Esophagus muscularis mucosa (tissue), 4 donors: ENCODE results near the gene ITPR1. TPM values are rescaled to one million over a fixed set of nuclear protein-coding genes. Genes with fewer than 3 reads are reported as not detected.

Experiments used
- DNase-seq: peaks from one replicate; pipeline ENCODE4 v3.0.0-alpha.2; 2017; ENCODE audit errors: extremely low spot score
- H3K27ac ChIP-seq, 4 donors: fragments of 200-600 bp; sonication (generic); replicated peaks in 1 of 4; 1 replicate in 3 of 4; 2 replicates in 1 of 4; pipeline ENCODE4 v1.5.1; 2016 to 2019; ENCODE audit warnings: mild to moderate bottlenecking in 1 of 4
- H3K27me3 ChIP-seq, 4 donors: fragments of 200-600 bp; sonication (generic); one replicate each; pipeline versions ENCODE4 v1.5.1 to v1.6.0; 2016 to 2019
- H3K36me3 ChIP-seq, 4 donors: fragments of 200-600 bp; sonication (generic); one replicate each; pipeline ENCODE4 v1.5.1; 2016 to 2019
- H3K4me1 ChIP-seq, 4 donors: fragments of 200-600 bp; sonication (generic); one replicate each; pipeline ENCODE4 v1.5.1; 2016 to 2019
- H3K4me3 ChIP-seq, 4 donors: fragments of 200-600 bp; sonication (generic); 1 replicate in 2 of 4; 2 replicates in 2 of 4; pipeline ENCODE4 v1.5.1; 2016 to 2019; ENCODE audit warnings: mild to moderate bottlenecking in 4 of 4, moderate library complexity in 1 of 4
- H3K9me3 ChIP-seq, 4 donors: fragments of 200-600 bp; sonication (generic); 1 replicate in 3 of 4; 2 replicates in 1 of 4; pipeline ENCODE4 v1.5.1; 2016 to 2019
- EP300 ChIP-seq: sonication (generic); formaldehyde crosslinking; IDR thresholded peaks from one replicate; pipeline ENCODE4 v1.6.1; 2017; ENCODE audit warnings: antibody characterized with exemption
- POLR2A ChIP-seq: fragments of 450-650 bp; IDR thresholded peaks from one replicate; pipeline ENCODE4 v1.6.1; 2017; ENCODE audit warnings: antibody characterized with exemption, moderate library complexity, mild to moderate bottlenecking, low read depth
- POLR2AphosphoS5 ChIP-seq, 2 donors: sonication (generic); formaldehyde crosslinking; IDR thresholded peaks; one replicate each; pipeline ENCODE4 v1.6.1; 2017; ENCODE audit warnings: antibody characterized with exemption in 2 of 2
- WGBS: methylation state at CpG from one replicate; pipeline ENCODE4 v1.1.5; 2018; 5-methylcytosine and 5-hydroxymethylcytosine counted together
- intact Hi-C: fragments of 100-400 bp; cut with DNase I; formaldehyde crosslinking; loops from one replicate; pipeline ENCODE4 v1.15.1; 2023
- total RNA-seq, 4 donors: library from RNA; depleted of rRNA; stranded (reverse); fragments of >200 nt; gene quantifications; one replicate each; pipeline versions ENCODE4 v1.1.0 to v1.2.1, GENCODE V29; 2016
- TF ChIP-seq, protein P1 (sequence below), 3 experiments: fragments of 200-600 bp in 2 of 3; fragments of 450-650 bp in 1 of 3; sonication (generic) in 2 of 3; IDR thresholded peaks; one replicate each; pipeline ENCODE4 v1.5.1; 2017 to 2019; ENCODE audit warnings: antibody characterized with exemption in 3 of 3, mild to moderate bottlenecking in 2 of 3, moderate library complexity in 1 of 3

Gene ITPR1
- total RNA-seq, 4 donors from 2014 or later = 204 to 271 (median 222) TPM

DNA sequence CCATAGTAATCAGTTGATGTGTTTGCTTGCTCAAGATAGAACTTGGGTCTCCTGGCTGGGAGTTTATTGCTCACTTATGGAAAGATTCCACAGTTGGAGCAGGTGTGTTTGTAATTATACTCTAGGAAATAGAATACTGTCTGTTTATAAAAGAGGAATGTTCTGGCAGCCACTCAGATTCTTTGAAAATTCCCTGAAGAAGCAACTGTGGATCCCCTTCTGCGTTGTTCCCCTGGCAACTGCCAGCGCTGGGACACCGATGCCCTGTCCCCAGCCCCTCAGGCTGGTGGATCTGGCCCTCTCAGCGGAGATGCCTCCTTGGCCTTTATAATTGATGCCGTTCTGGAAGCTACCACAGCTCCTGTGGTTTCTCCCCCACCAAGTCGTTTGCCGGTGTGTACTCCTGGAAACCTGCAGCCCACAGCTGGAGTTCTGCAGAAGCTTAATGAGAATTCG is 225.9 kb downstream of the ITPR1 start:
- no peak overlapping the region for H3K4me3 ChIP-seq
- WGBS = 42% methylated on average over 8 of the region's 8 CpGs
- H3K27ac ChIP-seq = peak overlapping the region; percentile 74 to 82 (median 78)
- no peak for TF ChIP-seq EP300
- TF ChIP-seq POLR2AphosphoS5 (IDR thresholded peaks at IDR 0.05) = no peak
- no peak for TF ChIP-seq POLR2A
- TF ChIP-seq, protein P1, sequence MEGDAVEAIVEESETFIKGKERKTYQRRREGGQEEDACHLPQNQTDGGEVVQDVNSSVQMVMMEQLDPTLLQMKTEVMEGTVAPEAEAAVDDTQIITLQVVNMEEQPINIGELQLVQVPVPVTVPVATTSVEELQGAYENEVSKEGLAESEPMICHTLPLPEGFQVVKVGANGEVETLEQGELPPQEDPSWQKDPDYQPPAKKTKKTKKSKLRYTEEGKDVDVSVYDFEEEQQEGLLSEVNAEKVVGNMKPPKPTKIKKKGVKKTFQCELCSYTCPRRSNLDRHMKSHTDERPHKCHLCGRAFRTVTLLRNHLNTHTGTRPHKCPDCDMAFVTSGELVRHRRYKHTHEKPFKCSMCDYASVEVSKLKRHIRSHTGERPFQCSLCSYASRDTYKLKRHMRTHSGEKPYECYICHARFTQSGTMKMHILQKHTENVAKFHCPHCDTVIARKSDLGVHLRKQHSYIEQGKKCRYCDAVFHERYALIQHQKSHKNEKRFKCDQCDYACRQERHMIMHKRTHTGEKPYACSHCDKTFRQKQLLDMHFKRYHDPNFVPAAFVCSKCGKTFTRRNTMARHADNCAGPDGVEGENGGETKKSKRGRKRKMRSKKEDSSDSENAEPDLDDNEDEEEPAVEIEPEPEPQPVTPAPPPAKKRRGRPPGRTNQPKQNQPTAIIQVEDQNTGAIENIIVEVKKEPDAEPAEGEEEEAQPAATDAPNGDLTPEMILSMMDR (IDR thresholded peaks at IDR 0.05) = no peak
- no peak for DNase-seq
- intact Hi-C loops = loop anchor here (2.0 kb wide), 1 partner anchor 308 kb away; no protein-coding TSS in a partner anchor
- peaks cover 39 to 81% (median 67%) of the 10 kb centered on the region in 4 donors for H3K4me1 ChIP-seq
- no peaks in the 10 kb centered on the region for H3K9me3 ChIP-seq
- no peaks in the 10 kb centered on the region for H3K27me3 ChIP-seq
- peaks cover 0 to 19% (median 10%) of the 10 kb centered on the region in 4 donors for H3K36me3 ChIP-seq

- TF ChIP-seq POLR2A (no peak), POLR2AphosphoS5 (IDR thresholded peaks at IDR 0.05) (peak; percentile 71 to 78), EP300 (peak; percentile 87)
- TF ChIP-seq, protein P1 (IDR thresholded peaks at IDR 0.05) = peak; percentile 45 to 53 (median 46)
- intact Hi-C loops = loop anchor here (5.0 to 10.0 kb wide), 2 partner anchors 54 to 257 kb away; partner anchors contain the start of gene BHLHE40
Measured at GRCh38 chr3:4720316-4721075, 227.3 kb downstream of the ITPR1 start.

DNA sequence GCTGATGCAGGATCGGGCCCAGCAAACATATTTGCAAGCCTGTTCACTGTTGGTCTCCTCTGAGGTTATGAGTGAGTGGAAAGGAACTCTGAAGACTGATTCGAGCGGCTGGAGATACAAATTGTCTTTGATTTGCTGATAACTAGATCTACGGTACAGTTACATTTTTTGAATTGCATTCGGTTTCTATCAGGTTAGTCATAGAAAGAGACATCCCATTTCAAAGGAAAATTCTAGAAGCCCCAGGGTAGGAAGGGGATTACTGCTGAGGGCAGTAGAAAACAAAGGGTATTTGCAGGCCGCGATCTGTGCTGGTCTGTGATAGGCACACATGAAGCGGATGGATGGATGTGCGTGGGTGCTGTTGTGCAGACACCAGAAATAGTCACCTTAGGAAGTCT is 228.4 kb downstream of the ITPR1 start:
- peaks cover 44 to 79% (median 68%) of the 10 kb centered on the region in 4 donors for H3K4me1 ChIP-seq
- DNase-seq = no peak
- 73% methylated on average over 9 of the region's 9 CpGs for WGBS
- TF ChIP-seq, protein P1 (IDR thresholded peaks at IDR 0.05) = no peak
- TF ChIP-seq EP300 (no peak), POLR2AphosphoS5 (IDR thresholded peaks at IDR 0.05) (no peak), POLR2A (no peak)
- H3K4me3 ChIP-seq = no peak overlapping the region
- H3K36me3 ChIP-seq = peaks cover 0 to 31% (median 8%) of the 10 kb centered on the region in 4 donors
- H3K9me3 ChIP-seq = no peaks in the 10 kb centered on the region
- H3K27ac ChIP-seq = peak overlapping the region; percentile 74 to 82 (median 78)
- no peaks in the 10 kb centered on the region for H3K27me3 ChIP-seq
- intact Hi-C loops = loop anchor here (5.0 to 10.0 kb wide), 2 partner anchors 53 to 256 kb away; partner anchors contain the start of gene BHLHE40

More at GRCh38 chr3:4720316-4721075, 227.3 kb downstream of the ITPR1 start:
- Histone ChIP-seq H3K4me1 (peaks cover 44 to 83% (median 68%) of the 10 kb centered on the region in 4 donors), H3K9me3 (no peaks in the 10 kb centered on the region), H3K27me3 (no peaks in the 10 kb centered on the region), H3K27ac (peak overlapping the region; percentile 74 to 82 (median 78)), H3K4me3 (no peak overlapping the region), H3K36me3 (peaks cover 0 to 23% (median 8%) of the 10 kb centered on the region in 4 donors)
- DNase-seq = peak; percentile 95
- 34% methylated on average over 12 of the region's 12 CpGs for WGBS

- Histone ChIP-seq H3K27me3 (no peaks in the 10 kb centered on the region), H3K4me3 (no peak overlapping the region), H3K4me1 (peaks cover 44 to 73% (median 66%) of the 10 kb centered on the region in 4 donors), H3K9me3 (no peaks in the 10 kb centered on the region), H3K27ac (peak overlapping the region; percentile 74 to 82 (median 78)), H3K36me3 (peaks cover 0 to 29% (median 8%) of the 10 kb centered on the region in 4 donors)
- TF ChIP-seq EP300 (no peak), POLR2AphosphoS5 (IDR thresholded peaks at IDR 0.05) (peak in 1 of 2 donors; percentile 7), POLR2A (no peak)
- TF ChIP-seq, protein P1 (IDR thresholded peaks at IDR 0.05) = peak; percentile 43 to 47 (median 44)
- WGBS = 40% methylated on average over 6 of the region's 6 CpGs
- intact Hi-C loops = loop anchor here (5.0 to 10.0 kb wide), 2 partner anchors 53 to 255 kb away; partner anchors contain the start of gene BHLHE40
- DNase-seq = no peak
Measured at GRCh38 chr3:4722103-4722502, 229.0 kb downstream of the ITPR1 start.
